H1 (cell line): ENCODE data around the gene CALY.

Experiments
- RAD21 ChIP-seq, 2 experiments: IDR thresholded peaks in 1 of 2; conservative IDR thresholded peaks in 1 of 2; 2 replicates each; pipeline ENCODE4 v1.6.1; 2011; ENCODE audit warnings: low read depth in 2 of 2, low read length in 2 of 2, improper control_type of control experiment in 1 of 2, inconsistent platforms in 1 of 2, mild to moderate bottlenecking in 1 of 2, moderate library complexity in 1 of 2
- SRF ChIP-seq: IDR thresholded peaks from 2 replicates; pipeline ENCODE4 v1.6.1; 2011; ENCODE audit warnings: mild to moderate bottlenecking, low read depth, low read length, moderate library complexity
- TF ChIP-seq, protein P1 (sequence below), 3 experiments: IDR thresholded peaks; 1 replicate in 2 of 3; 2 replicates in 1 of 3; pipeline versions ENCODE4 v1.5.1 to v1.6.1; 2011; ENCODE audit warnings: low read length in 3 of 3, mild to moderate bottlenecking in 3 of 3, inconsistent platforms in 2 of 3, low read depth in 1 of 3, moderate library complexity in 1 of 3; ENCODE audit not compliant: insufficient read depth in 1 of 3; ENCODE audit errors: control extremely low read depth in 1 of 3

DNA sequence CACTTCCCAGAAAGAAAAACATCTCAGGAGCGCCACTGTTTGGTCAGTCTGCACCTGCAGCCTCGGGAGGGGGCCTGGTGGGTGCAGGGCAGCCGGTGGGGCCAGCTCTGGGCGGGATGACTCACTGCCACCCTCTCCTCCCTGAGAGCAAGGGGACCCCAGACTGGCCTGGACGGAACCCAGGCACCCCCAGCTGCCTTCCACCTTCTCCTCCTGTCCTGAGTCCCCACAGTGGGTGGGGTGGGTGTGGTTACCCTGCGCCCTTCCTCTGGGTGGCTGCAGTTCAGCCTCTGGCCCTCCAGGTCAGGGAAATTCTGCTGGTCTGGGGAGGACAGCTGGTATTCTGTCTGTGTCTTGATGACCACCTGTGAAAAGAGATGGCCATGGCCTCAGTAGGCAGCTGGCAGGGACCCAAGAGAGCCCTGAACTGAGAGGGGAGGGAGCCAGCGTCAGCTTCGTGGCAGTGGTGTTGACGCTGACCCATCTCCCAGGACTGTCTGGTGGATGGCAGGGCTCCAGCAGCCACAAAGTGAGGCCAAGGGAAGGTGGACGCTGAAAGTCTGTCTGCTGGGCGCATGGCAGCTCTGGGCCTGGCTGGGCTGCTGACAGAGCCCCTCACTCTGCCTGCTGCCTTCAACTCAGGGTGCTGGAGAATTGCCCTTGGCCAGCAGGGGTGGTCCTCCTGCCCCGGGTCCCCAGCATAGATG lies 8.9 kb downstream of the CALY start:
- TF ChIP-seq, protein P1, sequence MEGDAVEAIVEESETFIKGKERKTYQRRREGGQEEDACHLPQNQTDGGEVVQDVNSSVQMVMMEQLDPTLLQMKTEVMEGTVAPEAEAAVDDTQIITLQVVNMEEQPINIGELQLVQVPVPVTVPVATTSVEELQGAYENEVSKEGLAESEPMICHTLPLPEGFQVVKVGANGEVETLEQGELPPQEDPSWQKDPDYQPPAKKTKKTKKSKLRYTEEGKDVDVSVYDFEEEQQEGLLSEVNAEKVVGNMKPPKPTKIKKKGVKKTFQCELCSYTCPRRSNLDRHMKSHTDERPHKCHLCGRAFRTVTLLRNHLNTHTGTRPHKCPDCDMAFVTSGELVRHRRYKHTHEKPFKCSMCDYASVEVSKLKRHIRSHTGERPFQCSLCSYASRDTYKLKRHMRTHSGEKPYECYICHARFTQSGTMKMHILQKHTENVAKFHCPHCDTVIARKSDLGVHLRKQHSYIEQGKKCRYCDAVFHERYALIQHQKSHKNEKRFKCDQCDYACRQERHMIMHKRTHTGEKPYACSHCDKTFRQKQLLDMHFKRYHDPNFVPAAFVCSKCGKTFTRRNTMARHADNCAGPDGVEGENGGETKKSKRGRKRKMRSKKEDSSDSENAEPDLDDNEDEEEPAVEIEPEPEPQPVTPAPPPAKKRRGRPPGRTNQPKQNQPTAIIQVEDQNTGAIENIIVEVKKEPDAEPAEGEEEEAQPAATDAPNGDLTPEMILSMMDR (IDR thresholded peaks at IDR 0.05; ENCODE audit: control extremely low read depth in 1 of 3, insufficient read depth in 1 of 3, low read depth in 1 of 3, low read length in 3 of 3) = no peak
- TF ChIP-seq RAD21 (IDR thresholded peaks at IDR 0.05 in 1 of 2, conservative IDR thresholded peaks at IDR 0.05 in 1 of 2; ENCODE audit: low read depth in 2 of 2, low read length in 2 of 2) = no peak
- no peak for TF ChIP-seq SRF
